ENCODE data around the gene DDN. TPM values are rescaled to one million over a fixed set of nuclear protein-coding genes. Genes with fewer than 3 reads are reported as not detected.

Gene DDN
- polyA plus RNA-seq, 1 donor (not counting 4 experiments of a cell fraction or from before 2014, with no cell fraction given): 0.10 TPM

- no peaks in the 10 kb centered on the region for H3K79me2 ChIP-seq (ENCODE audit: control insufficient read depth, insufficient read depth, low read length)
- no peaks in the 10 kb centered on the region for H4K20me1 ChIP-seq (ENCODE audit: control insufficient read depth, extremely low read depth, insufficient read depth, low read length)
- H3K9me1 ChIP-seq (ENCODE audit: control insufficient read depth, extremely low read depth, insufficient read depth, low read length): no peaks in the 10 kb centered on the region
- FAIRE-seq (no peak), DNase-seq (ENCODE audit: low read depth, low spot score) (no peak)
- no peak overlapping the region for H3K27ac ChIP-seq (ENCODE audit: control insufficient read depth, insufficient read depth, low read length)
- TF ChIP-seq CTCF (optimal IDR thresholded peaks at IDR 0.05 in 1 of 3, IDR thresholded peaks at IDR 0.05 in 1 of 3, conservative IDR thresholded peaks at IDR 0.05 in 1 of 3; ENCODE audit: extremely low read depth in 1 of 3, insufficient read depth in 2 of 3, low read length in 3 of 3): no peak
- no peak for TF ChIP-seq EZH2 (IDR thresholded peaks at IDR 0.05; ENCODE audit: low read length)
- dilution Hi-C loops (cut with MboI; ENCODE audit: extremely low pct_ligation_motif_present, low sequenced_read_pairs): no loop called here
- no peak overlapping the region for H2AFZ ChIP-seq (ENCODE audit: control insufficient read depth, low read length)
- H3K36me3 ChIP-seq (ENCODE audit: control insufficient read depth in 2 of 2, extremely low read depth in 1 of 2, insufficient read depth in 2 of 2, low read length in 2 of 2): no peaks in the 10 kb centered on the region
- peaks cover 28% of the 10 kb centered on the region for H3K4me1 ChIP-seq (ENCODE audit: control insufficient read depth, extremely low read depth, insufficient read depth, low read length)
- no peak overlapping the region for H3K4me3 ChIP-seq (ENCODE audit: control insufficient read depth in 2 of 3, extremely low read depth in 1 of 3, insufficient read depth in 2 of 3, low read depth in 1 of 3, low read length in 3 of 3)
- H3K9ac ChIP-seq (ENCODE audit: control insufficient read depth, extremely low read depth, insufficient read depth, low read length): no peak overlapping the region
- no peak overlapping the region for H3K4me2 ChIP-seq (ENCODE audit: control insufficient read depth, extremely low read depth, insufficient read depth, low read depth, low read length)
- H3K27me3 ChIP-seq (ENCODE audit: control insufficient read depth, extremely low read depth, insufficient read depth, low read length): peaks cover 39% of the 10 kb centered on the region
- H3K9me3 ChIP-seq (ENCODE audit: control insufficient read depth, low read depth, low read length): no peaks in the 10 kb centered on the region
Observed at GRCh38 chr12:48968467-48968866, 30.7 kb downstream of the DDN start.

- Histone ChIP-seq H3K9me1 (ENCODE audit: control insufficient read depth, extremely low read depth, insufficient read depth, low read length) (no peaks in the 10 kb centered on the region), H3K27ac (ENCODE audit: control insufficient read depth, insufficient read depth, low read length) (no peak overlapping the region), H3K4me3 (ENCODE audit: control insufficient read depth in 2 of 3, extremely low read depth in 1 of 3, insufficient read depth in 2 of 3, low read depth in 1 of 3, low read length in 3 of 3) (no peak overlapping the region), H3K27me3 (ENCODE audit: control insufficient read depth, extremely low read depth, insufficient read depth, low read length) (peaks cover 34% of the 10 kb centered on the region), H3K4me2 (ENCODE audit: control insufficient read depth, extremely low read depth, insufficient read depth, low read depth, low read length) (no peak overlapping the region), H3K36me3 (ENCODE audit: control insufficient read depth in 2 of 2, extremely low read depth in 1 of 2, insufficient read depth in 2 of 2, low read length in 2 of 2) (no peaks in the 10 kb centered on the region), H4K20me1 (ENCODE audit: control insufficient read depth, extremely low read depth, insufficient read depth, low read length) (no peaks in the 10 kb centered on the region), H3K9ac (ENCODE audit: control insufficient read depth, extremely low read depth, insufficient read depth, low read length) (no peak overlapping the region), H3K79me2 (ENCODE audit: control insufficient read depth, insufficient read depth, low read length) (no peaks in the 10 kb centered on the region), H3K4me1 (ENCODE audit: control insufficient read depth, extremely low read depth, insufficient read depth, low read length) (peaks cover 28% of the 10 kb centered on the region), H3K9me3 (ENCODE audit: control insufficient read depth, low read depth, low read length) (no peaks in the 10 kb centered on the region), H2AFZ (ENCODE audit: control insufficient read depth, low read length) (no peak overlapping the region)
- dilution Hi-C loops (cut with MboI; ENCODE audit: extremely low pct_ligation_motif_present, low sequenced_read_pairs): no loop called here
- FAIRE-seq: no peak
- TF ChIP-seq CTCF (optimal IDR thresholded peaks at IDR 0.05 in 1 of 3, IDR thresholded peaks at IDR 0.05 in 1 of 3, conservative IDR thresholded peaks at IDR 0.05 in 1 of 3; ENCODE audit: extremely low read depth in 1 of 3, insufficient read depth in 2 of 3, low read length in 3 of 3) (no peak), EZH2 (IDR thresholded peaks at IDR 0.05; ENCODE audit: low read length) (no peak)
- no peak for DNase-seq (ENCODE audit: low read depth, low spot score)
Observed at GRCh38 chr12:48967991-48968390, 31.2 kb downstream of the DDN start.

All from keratinocyte (primary cell).